ENCODE data around the gene BRSK2. TPM values are rescaled to one million over a fixed set of nuclear protein-coding genes. Genes with fewer than 3 reads are reported as not detected.

The BRSK2 gene
- total RNA-seq, 1 donor from 2014 or later, result 49.2 TPM

GRCh38 chr11:1502168-1502953 lies 112.6 kb downstream of the BRSK2 start:
- no peak overlapping the region for H3K27ac Mint-ChIP-seq
- H3K27me3 Mint-ChIP-seq, result no peaks in the 10 kb centered on the region
- H3K9me3 Mint-ChIP-seq (ENCODE audit: low read depth), result no peaks in the 10 kb centered on the region
- no peak overlapping the region for H3K4me3 Mint-ChIP-seq (ENCODE audit: low read depth)
- DNase-seq (ENCODE audit: low spot score, unreplicated experiment), result no peak
- H3K36me3 Mint-ChIP-seq (ENCODE audit: insufficient read depth), result peaks cover 6% of the 10 kb centered on the region
- H3K4me1 Mint-ChIP-seq (ENCODE audit: low read depth), result peaks cover 1% of the 10 kb centered on the region
- TF ChIP-seq, protein P1, sequence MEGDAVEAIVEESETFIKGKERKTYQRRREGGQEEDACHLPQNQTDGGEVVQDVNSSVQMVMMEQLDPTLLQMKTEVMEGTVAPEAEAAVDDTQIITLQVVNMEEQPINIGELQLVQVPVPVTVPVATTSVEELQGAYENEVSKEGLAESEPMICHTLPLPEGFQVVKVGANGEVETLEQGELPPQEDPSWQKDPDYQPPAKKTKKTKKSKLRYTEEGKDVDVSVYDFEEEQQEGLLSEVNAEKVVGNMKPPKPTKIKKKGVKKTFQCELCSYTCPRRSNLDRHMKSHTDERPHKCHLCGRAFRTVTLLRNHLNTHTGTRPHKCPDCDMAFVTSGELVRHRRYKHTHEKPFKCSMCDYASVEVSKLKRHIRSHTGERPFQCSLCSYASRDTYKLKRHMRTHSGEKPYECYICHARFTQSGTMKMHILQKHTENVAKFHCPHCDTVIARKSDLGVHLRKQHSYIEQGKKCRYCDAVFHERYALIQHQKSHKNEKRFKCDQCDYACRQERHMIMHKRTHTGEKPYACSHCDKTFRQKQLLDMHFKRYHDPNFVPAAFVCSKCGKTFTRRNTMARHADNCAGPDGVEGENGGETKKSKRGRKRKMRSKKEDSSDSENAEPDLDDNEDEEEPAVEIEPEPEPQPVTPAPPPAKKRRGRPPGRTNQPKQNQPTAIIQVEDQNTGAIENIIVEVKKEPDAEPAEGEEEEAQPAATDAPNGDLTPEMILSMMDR (IDR thresholded peaks at IDR 0.05; ENCODE audit: unreplicated experiment), result no peak

DNA sequence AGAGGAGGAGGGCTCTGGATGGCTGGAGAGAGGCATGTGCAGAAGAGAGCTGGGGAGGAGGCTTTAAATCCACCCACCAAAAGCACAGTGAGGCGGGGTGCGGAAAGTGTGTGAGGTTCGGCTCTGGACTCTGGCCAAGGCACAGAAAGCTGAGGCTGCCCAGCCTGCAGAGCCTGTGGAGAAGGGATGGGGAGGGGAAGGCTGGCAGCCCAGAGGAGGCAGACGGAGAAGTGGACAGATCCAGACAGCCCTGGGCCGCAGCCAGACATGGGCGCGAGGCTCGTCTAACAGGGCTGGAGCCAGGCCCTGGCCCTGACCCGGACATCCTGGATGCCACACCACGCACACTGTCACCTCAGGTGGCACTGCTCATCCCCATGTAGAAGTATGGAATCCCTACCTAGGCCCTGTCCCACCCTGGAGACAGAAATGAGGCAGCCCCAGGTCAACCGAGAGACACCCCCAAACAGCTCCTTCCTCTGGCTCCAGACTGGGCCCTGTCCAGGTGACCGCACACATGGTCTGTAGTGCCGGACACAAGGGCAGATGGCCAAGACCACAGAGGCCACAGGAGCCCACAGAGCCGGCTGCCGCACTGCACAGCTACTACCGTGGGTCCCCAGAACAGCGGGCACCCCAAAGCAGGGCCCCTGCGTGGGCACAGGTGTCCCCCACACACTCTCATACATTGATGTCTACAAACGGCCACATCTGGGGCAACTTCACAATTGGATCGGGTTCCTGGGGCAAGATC lies 113.4 kb downstream of the BRSK2 start:
- peak overlapping the region; percentile 64 for H3K27ac Mint-ChIP-seq
- peaks cover 8% of the 10 kb centered on the region for H3K4me1 Mint-ChIP-seq (ENCODE audit: low read depth)
- TF ChIP-seq, protein P1 (IDR thresholded peaks at IDR 0.05; ENCODE audit: unreplicated experiment), result no peak
- no peaks in the 10 kb centered on the region for H3K27me3 Mint-ChIP-seq
- peaks cover 6% of the 10 kb centered on the region for H3K36me3 Mint-ChIP-seq (ENCODE audit: insufficient read depth)
- no peak overlapping the region for H3K4me3 Mint-ChIP-seq (ENCODE audit: low read depth)
- H3K9me3 Mint-ChIP-seq (ENCODE audit: low read depth), result no peaks in the 10 kb centered on the region
- DNase-seq (ENCODE audit: low spot score, unreplicated experiment), result no peak

GRCh38 chr11:1503708-1504104 lies 114.0 kb downstream of the BRSK2 start:
- no peak overlapping the region for H3K27ac Mint-ChIP-seq
- DNase-seq (ENCODE audit: low spot score, unreplicated experiment), result no peak
- H3K4me1 Mint-ChIP-seq (ENCODE audit: low read depth), result peaks cover 8% of the 10 kb centered on the region
- peaks cover 6% of the 10 kb centered on the region for H3K36me3 Mint-ChIP-seq (ENCODE audit: insufficient read depth)
- no peaks in the 10 kb centered on the region for H3K27me3 Mint-ChIP-seq
- TF ChIP-seq, protein P1 (IDR thresholded peaks at IDR 0.05; ENCODE audit: unreplicated experiment), result no peak
- H3K9me3 Mint-ChIP-seq (ENCODE audit: low read depth), result no peaks in the 10 kb centered on the region
- H3K4me3 Mint-ChIP-seq (ENCODE audit: low read depth), result no peak overlapping the region

DNA sequence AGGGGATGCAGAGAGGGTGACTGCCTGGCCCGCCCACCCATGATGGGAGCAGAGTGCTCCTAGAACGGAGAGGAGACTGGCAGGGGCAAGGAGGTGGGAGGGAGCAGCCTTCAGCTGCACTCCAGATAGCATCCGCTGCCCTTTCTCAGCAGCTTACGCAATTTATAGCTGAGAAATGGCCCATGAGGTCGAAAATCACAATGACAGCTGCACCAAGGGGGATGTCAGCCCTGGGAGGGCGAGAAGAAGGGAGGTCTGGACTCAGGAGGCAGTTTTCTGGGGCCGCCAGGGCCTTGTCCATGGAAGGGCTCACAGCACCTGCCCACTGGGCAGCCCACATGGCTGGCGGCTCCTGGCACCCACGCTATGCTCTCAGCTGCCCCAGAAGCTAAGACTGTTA lies 114.4 kb downstream of the BRSK2 start:
- Mint-ChIP-seq H3K27ac (no peak overlapping the region), H3K9me3 (ENCODE audit: low read depth) (no peaks in the 10 kb centered on the region), H3K27me3 (no peaks in the 10 kb centered on the region), H3K4me1 (ENCODE audit: low read depth) (peaks cover 8% of the 10 kb centered on the region), H3K4me3 (ENCODE audit: low read depth) (no peak overlapping the region), H3K36me3 (ENCODE audit: insufficient read depth) (peaks cover 3% of the 10 kb centered on the region)
- TF ChIP-seq, protein P1 (IDR thresholded peaks at IDR 0.05; ENCODE audit: unreplicated experiment), result no peak
- no peak for DNase-seq (ENCODE audit: low spot score, unreplicated experiment)

DNA sequence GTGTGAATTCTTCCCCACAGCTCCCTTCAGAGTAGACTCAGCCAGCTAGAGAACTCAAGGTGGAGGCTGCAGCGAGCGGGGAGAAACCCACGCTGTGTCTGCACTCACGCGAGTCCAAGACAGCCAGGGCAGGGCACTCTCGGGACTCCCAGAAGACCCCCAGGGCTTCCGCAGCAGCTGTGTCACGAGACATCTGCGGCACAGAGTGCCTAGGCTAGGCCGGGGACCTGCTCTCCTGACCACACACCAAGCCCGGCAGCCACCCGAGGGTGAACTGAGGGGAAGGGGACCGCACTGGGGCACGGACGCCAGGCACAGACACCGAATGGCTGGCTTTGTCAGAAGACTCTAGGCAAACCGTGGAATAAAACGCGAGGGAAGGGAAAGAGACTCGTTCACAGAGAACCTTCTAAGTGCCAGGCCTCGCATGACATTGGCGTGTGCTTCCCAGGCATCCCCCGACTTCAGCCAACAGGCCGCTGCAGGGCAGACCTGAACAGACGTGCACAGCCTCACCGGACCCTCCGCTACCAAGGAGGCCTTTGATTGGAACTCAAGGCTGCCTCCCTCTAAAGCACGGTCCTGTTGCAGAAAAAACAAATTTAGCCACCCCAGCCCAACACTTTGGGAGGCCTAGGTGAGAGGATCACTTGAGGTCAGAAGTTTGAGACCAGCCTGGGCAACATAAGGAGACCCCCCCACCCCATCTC lies 115.0 kb downstream of the BRSK2 start:
- Mint-ChIP-seq H3K4me3 (ENCODE audit: low read depth) (no peak overlapping the region), H3K27ac (no peak overlapping the region), H3K9me3 (ENCODE audit: low read depth) (no peaks in the 10 kb centered on the region), H3K36me3 (ENCODE audit: insufficient read depth) (peaks cover 3% of the 10 kb centered on the region), H3K27me3 (no peaks in the 10 kb centered on the region), H3K4me1 (ENCODE audit: low read depth) (peaks cover 8% of the 10 kb centered on the region)
- DNase-seq (ENCODE audit: low spot score, unreplicated experiment), result no peak
- TF ChIP-seq, protein P1 (IDR thresholded peaks at IDR 0.05; ENCODE audit: unreplicated experiment), result no peak

Measured in progenitor cell of endocrine pancreas (in vitro differentiated cells).